Measurements from ENCODE around the gene GDPD3. TPM values are rescaled to one million over a fixed set of nuclear protein-coding genes. Genes with fewer than 3 reads are reported as not detected.
A peak's percentile ranks its signal among the peaks of the same experiment; 100 is the strongest.

GDPD3 gene
- total RNA-seq, 1 donor from 2014 or later, result 6.3 TPM

DNA sequence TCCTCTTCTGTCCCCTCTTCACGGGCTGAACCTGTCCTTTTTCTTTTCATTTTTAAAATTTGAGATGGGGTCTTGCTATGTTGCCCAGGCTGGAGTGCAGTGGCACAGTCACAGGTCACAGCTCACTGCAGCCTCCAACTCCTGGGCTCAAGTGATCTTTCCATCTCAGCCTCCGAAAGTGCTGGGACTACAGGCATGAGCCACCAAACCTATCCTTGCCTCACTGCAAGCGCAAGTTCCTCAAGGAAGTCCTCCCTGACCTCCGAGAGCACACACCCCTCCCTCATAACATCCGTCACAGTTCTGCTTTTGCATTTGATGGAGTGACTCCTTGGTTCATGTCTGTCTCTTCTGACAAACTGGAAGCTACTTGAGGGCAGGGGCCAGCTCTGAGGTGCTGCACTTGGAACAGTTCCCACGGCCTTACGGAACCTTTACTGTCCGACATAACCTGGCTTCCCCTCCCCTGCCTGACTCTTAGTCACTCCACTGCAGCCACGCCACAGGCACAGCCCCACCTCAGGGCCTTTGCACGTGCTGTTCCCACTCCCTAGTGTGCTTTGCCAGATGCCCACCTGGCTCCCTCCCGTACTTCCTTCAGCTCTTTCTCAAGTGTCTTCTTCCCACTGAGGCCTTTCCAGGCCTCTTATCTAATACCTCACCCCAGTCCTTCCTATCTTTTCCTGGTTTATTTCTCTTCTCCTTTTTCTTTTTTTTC is 26.0 kb downstream of the GDPD3 start:
- intact Hi-C loops (cut with micrococcal nuclease), result no loop called here
- H3K27ac Mint-ChIP-seq, result peak overlapping the region; percentile 2
- peaks cover 35% of the 10 kb centered on the region for H3K4me1 Mint-ChIP-seq (ENCODE audit: low read depth)
- peaks cover 21% of the 10 kb centered on the region for H3K36me3 Mint-ChIP-seq (ENCODE audit: low read depth)
- H3K9me3 Mint-ChIP-seq, result no peaks in the 10 kb centered on the region
- no peak overlapping the region for H3K4me3 Mint-ChIP-seq
- DNase-seq (ENCODE audit: low spot score), result no peak
- H3K27me3 Mint-ChIP-seq (ENCODE audit: insufficient read depth), result no peaks in the 10 kb centered on the region

GRCh38 chr16:30086291-30087140 is 26.8 kb downstream of the GDPD3 start:
- Mint-ChIP-seq H3K4me1 (ENCODE audit: low read depth) (peaks cover 27% of the 10 kb centered on the region), H3K36me3 (ENCODE audit: low read depth) (peaks cover 27% of the 10 kb centered on the region), H3K9me3 (no peaks in the 10 kb centered on the region), H3K27me3 (ENCODE audit: insufficient read depth) (no peaks in the 10 kb centered on the region), H3K27ac (peak overlapping the region; percentile 12), H3K4me3 (no peak overlapping the region)
- intact Hi-C loops (cut with micrococcal nuclease), result no loop called here
- DNase-seq (ENCODE audit: low spot score), result no peak

DNA sequence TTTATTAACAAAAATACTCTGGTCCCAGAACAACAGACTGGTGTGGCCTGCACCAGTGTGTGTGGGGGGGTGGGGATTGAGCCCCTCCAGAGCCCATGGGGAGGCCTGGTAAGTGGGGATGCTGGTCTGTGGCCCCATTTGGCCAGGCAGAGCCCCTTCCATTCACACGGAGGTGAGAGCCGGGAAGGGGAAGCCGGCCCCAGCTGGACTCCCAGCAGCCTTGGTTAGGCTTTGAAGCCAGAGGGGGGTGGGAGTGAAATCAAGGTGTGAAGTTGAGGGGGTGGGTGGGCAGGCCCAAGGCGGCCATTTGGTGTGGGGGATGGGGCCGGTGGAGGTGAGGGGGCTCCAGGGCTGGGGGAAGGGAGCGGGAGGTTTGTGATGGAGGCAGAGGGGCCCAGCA is 27.5 kb downstream of the GDPD3 start:
- Mint-ChIP-seq H3K27me3 (ENCODE audit: insufficient read depth) (no peaks in the 10 kb centered on the region), H3K4me3 (no peak overlapping the region), H3K27ac (no peak overlapping the region), H3K9me3 (no peaks in the 10 kb centered on the region), H3K36me3 (ENCODE audit: low read depth) (peaks cover 27% of the 10 kb centered on the region), H3K4me1 (ENCODE audit: low read depth) (peaks cover 26% of the 10 kb centered on the region)
- intact Hi-C loops (cut with micrococcal nuclease), result no loop called here
- no peak for DNase-seq (ENCODE audit: low spot score)

DNA sequence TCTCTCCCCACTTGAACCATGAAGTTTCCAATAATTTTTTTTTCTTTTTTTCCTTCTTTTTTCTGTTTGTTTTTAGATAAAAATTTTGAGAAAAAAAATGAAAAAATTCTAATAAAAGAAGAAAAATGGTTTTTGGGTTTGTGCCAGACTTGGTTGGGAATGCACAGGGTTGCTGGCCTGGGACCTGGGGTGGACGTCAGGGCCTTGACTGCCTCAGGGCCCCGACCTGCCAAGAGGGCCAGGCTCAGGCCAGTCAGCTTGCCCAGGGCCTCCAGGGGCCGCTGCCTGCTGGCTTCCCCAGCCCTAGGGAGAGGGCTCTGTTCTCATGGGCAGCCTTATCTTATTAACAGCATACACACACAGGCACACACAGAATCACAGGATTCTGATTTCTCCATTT is 28.1 kb downstream of the GDPD3 start:
- Mint-ChIP-seq H3K4me1 (ENCODE audit: low read depth) (peaks cover 22% of the 10 kb centered on the region), H3K27me3 (ENCODE audit: insufficient read depth) (no peaks in the 10 kb centered on the region), H3K36me3 (ENCODE audit: low read depth) (peaks cover 27% of the 10 kb centered on the region), H3K27ac (no peak overlapping the region), H3K4me3 (no peak overlapping the region), H3K9me3 (no peaks in the 10 kb centered on the region)
- DNase-seq (ENCODE audit: low spot score), result no peak
- intact Hi-C loops (cut with micrococcal nuclease), result no loop called here

DNA sequence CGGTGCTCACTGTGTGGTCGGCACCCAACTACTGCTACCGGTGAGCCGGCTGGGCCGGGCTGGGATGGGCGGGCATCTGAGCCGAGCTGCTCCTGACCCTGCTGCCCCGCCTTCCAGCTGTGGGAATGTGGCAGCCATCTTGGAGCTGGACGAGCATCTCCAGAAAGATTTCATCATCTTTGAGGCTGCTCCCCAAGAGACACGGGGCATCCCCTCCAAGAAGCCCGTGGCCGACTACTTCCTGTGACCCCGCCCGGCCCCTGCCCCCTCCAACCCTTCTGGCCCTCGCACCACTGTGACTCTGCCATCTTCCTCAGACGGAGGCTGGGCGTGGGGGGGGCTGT is 28.5 kb downstream of the GDPD3 start:
- H3K9me3 Mint-ChIP-seq, result no peaks in the 10 kb centered on the region
- intact Hi-C loops (cut with micrococcal nuclease), result no loop called here
- no peak overlapping the region for H3K4me3 Mint-ChIP-seq
- H3K27me3 Mint-ChIP-seq (ENCODE audit: insufficient read depth), result no peaks in the 10 kb centered on the region
- no peak overlapping the region for H3K27ac Mint-ChIP-seq
- peaks cover 27% of the 10 kb centered on the region for H3K36me3 Mint-ChIP-seq (ENCODE audit: low read depth)
- peaks cover 18% of the 10 kb centered on the region for H3K4me1 Mint-ChIP-seq (ENCODE audit: low read depth)
- no peak for DNase-seq (ENCODE audit: low spot score)

GRCh38 chr16:30084096-30084815 is 29.1 kb downstream of the GDPD3 start:
- H3K36me3 Mint-ChIP-seq (ENCODE audit: low read depth), result peaks cover 33% of the 10 kb centered on the region
- no peak overlapping the region for H3K27ac Mint-ChIP-seq
- H3K4me1 Mint-ChIP-seq (ENCODE audit: low read depth), result peaks cover 18% of the 10 kb centered on the region
- no peak overlapping the region for H3K4me3 Mint-ChIP-seq
- H3K27me3 Mint-ChIP-seq (ENCODE audit: insufficient read depth), result no peaks in the 10 kb centered on the region
- intact Hi-C loops (cut with micrococcal nuclease), result no loop called here
- H3K9me3 Mint-ChIP-seq, result no peaks in the 10 kb centered on the region
- DNase-seq (ENCODE audit: low spot score), result no peak

- Mint-ChIP-seq H3K4me1 (ENCODE audit: low read depth) (peaks cover 10% of the 10 kb centered on the region), H3K27me3 (ENCODE audit: insufficient read depth) (no peaks in the 10 kb centered on the region), H3K27ac (peak overlapping the region; percentile 42), H3K9me3 (no peaks in the 10 kb centered on the region), H3K36me3 (ENCODE audit: low read depth) (peaks cover 33% of the 10 kb centered on the region), H3K4me3 (no peak overlapping the region)
- intact Hi-C loops (cut with micrococcal nuclease), result no loop called here
- no peak for DNase-seq (ENCODE audit: low spot score)
Measured at GRCh38 chr16:30083216-30084055, 29.9 kb downstream of the GDPD3 start.

GRCh38 chr16:30082545-30083090 is 30.7 kb downstream of the GDPD3 start:
- intact Hi-C loops (cut with micrococcal nuclease), result no loop called here
- Mint-ChIP-seq H3K27me3 (ENCODE audit: insufficient read depth) (no peaks in the 10 kb centered on the region), H3K36me3 (ENCODE audit: low read depth) (peaks cover 37% of the 10 kb centered on the region), H3K27ac (no peak overlapping the region), H3K4me1 (ENCODE audit: low read depth) (peaks cover 14% of the 10 kb centered on the region), H3K9me3 (no peaks in the 10 kb centered on the region), H3K4me3 (no peak overlapping the region)
- no peak for DNase-seq (ENCODE audit: low spot score)

- no peak for DNase-seq (ENCODE audit: low spot score)
- H3K36me3 Mint-ChIP-seq (ENCODE audit: low read depth), result peaks cover 39% of the 10 kb centered on the region
- intact Hi-C loops (cut with micrococcal nuclease), result no loop called here
- no peaks in the 10 kb centered on the region for H3K27me3 Mint-ChIP-seq (ENCODE audit: insufficient read depth)
- no peak overlapping the region for H3K27ac Mint-ChIP-seq
- peak overlapping the region; percentile 24 for H3K4me3 Mint-ChIP-seq
- no peaks in the 10 kb centered on the region for H3K9me3 Mint-ChIP-seq
- H3K4me1 Mint-ChIP-seq (ENCODE audit: low read depth), result peaks cover 39% of the 10 kb centered on the region
Measured at GRCh38 chr16:30079480-30079879, 33.9 kb downstream of the GDPD3 start.

DNA sequence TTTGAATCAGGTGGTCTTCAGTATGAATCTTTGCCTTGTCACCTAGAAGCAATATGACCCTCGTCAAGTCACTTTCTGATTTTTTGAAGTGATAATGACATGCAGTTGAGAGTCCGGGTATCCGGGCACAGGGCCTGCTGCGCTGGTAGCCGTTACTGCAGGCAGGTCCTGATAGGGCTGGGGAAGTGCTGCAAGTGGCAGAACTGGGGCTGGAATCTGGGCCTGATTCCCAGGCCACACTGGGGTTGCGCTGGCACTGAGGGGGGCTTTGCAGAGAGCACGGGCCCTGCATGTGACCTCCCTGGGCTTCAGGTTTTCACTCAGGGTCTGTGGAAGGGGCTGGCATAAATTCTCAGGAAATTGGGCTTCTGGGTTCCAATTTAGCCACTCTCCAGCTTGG is 34.6 kb downstream of the GDPD3 start:
- Mint-ChIP-seq H3K36me3 (ENCODE audit: low read depth) (peaks cover 39% of the 10 kb centered on the region), H3K27ac (no peak overlapping the region), H3K9me3 (no peaks in the 10 kb centered on the region), H3K4me1 (ENCODE audit: low read depth) (peaks cover 39% of the 10 kb centered on the region), H3K27me3 (ENCODE audit: insufficient read depth) (no peaks in the 10 kb centered on the region), H3K4me3 (no peak overlapping the region)
- intact Hi-C loops (cut with micrococcal nuclease), result no loop called here
- DNase-seq (ENCODE audit: low spot score), result no peak

- H3K27me3 Mint-ChIP-seq (ENCODE audit: insufficient read depth), result no peaks in the 10 kb centered on the region
- DNase-seq (ENCODE audit: low spot score), result no peak
- intact Hi-C loops (cut with micrococcal nuclease), result no loop called here
- peaks cover 33% of the 10 kb centered on the region for H3K36me3 Mint-ChIP-seq (ENCODE audit: low read depth)
- H3K27ac Mint-ChIP-seq, result peak overlapping the region; percentile 33
- peaks cover 39% of the 10 kb centered on the region for H3K4me1 Mint-ChIP-seq (ENCODE audit: low read depth)
- no peaks in the 10 kb centered on the region for H3K9me3 Mint-ChIP-seq
- H3K4me3 Mint-ChIP-seq, result peak overlapping the region; percentile 97
Measured at GRCh38 chr16:30077656-30078055, 35.7 kb downstream of the GDPD3 start.

DNA sequence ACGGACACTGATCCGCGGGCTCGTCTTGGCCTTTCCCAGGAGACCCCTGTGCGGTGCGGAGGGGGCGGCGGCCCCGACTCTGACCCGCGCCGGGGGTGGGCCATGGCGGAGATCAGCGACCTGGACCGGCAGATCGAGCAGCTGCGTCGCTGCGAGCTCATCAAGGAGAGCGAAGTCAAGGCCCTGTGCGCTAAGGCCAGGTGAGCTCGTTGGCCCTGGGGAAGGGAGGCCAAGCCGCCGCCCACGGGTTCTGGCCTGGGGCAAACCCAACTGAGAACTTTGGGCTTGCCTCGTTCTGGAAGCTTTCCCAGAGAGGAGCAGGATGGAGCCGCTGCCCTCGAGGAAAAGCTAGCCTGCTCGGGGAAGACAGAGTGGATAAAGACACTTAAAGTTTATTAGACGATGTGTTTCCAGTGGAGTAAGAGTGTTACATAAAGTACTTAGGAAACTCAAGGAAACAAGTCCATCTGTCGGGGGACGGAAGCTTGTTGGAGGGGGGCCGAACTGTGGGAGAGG is 37.0 kb downstream of the GDPD3 start:
- peak overlapping the region; percentile 97 for H3K4me3 Mint-ChIP-seq
- no peak for DNase-seq (ENCODE audit: low spot score)
- H3K27ac Mint-ChIP-seq, result peak overlapping the region; percentile 81
- H3K4me1 Mint-ChIP-seq (ENCODE audit: low read depth), result peaks cover 44% of the 10 kb centered on the region
- H3K9me3 Mint-ChIP-seq, result no peaks in the 10 kb centered on the region
- H3K27me3 Mint-ChIP-seq (ENCODE audit: insufficient read depth), result no peaks in the 10 kb centered on the region
- intact Hi-C loops (cut with micrococcal nuclease), result loop anchor here (1.0 kb wide), 2 partner anchors 16 to 20 kb away; partner anchors contain the start of gene YPEL3
- H3K36me3 Mint-ChIP-seq (ENCODE audit: low read depth), result peaks cover 34% of the 10 kb centered on the region

All from activated T-helper 1 cell treated with anti-CD3 and anti-CD28 coated beads, Interleukin-12 subunit alpha, Interleukin-12 subunit beta, Interleukin-2, Interleukin-4 antibody, amounts not matched to agents 30 ng/mL and 10 ng/mL and 1 ng/mL, durations not matched to agents 14 hours and 24 hours and 36 hours (primary cell).